Measurements from ENCODE around the gene VSTM1.

The VSTM1 gene

DNA sequence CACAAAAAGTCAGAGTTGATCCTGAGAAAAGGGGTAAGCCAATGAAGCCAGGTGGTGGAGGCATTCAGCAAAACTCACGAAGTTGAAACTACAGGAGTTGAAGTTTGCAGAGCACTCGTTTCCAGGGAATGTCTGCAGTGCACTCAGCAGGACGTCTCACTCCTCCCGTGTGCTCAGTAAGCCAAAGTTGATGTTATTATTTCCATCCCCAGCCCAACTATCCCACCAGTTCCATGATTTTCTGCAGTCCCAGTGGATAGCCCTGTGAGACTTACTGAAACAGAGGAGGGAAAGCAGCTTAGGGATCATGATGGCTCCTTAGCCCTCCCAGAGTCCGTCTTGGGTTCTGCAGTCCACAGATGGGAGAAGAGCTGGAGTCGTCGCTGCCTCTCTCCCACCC, 17.3 kb upstream of the VSTM1 start, which contains the start of gene TARM1:
Gene TARM1, minus strand, starts transcription at position 334 of the 400 bp plus-strand sequence. Its CDS starts 25 bp downstream, at position 309.
- H3K36me3 ChIP-seq (ENCODE audit: insufficient read depth, low read length): no peaks in the 10 kb centered on the region
- no peak within 1 kb of the TSS for H3K4me3 ChIP-seq (ENCODE audit: low read depth, low read length, poor library complexity, severe bottlenecking)
- no peak within 1 kb of the TSS for H3K4me2 ChIP-seq (ENCODE audit: low read length)
- H3K4me1 ChIP-seq (ENCODE audit: insufficient read depth, low read length, severe bottlenecking): no peaks in the 10 kb centered on the region
- H2AFZ ChIP-seq (ENCODE audit: low read length): no peak within 1 kb of the TSS
- peaks cover 2% of the 10 kb centered on the region; the same call in 1 of the 2 replicates for H3K9me3 ChIP-seq (ENCODE audit: low read length)
- no peaks in the 10 kb centered on the region; the same call in 1 of the 2 replicates for H3K27me3 ChIP-seq (ENCODE audit: insufficient read depth, low read length)
- no peak within 1 kb of the TSS for H3K9ac ChIP-seq (ENCODE audit: low read length)
- no peaks in the 10 kb centered on the region for H4K20me1 ChIP-seq (ENCODE audit: insufficient read depth, low read length)
- no peaks in the 10 kb centered on the region for H3F3A ChIP-seq (ENCODE audit: insufficient read depth, low read length)
- no peak within 1 kb of the TSS for H3K27ac ChIP-seq (ENCODE audit: low read depth, low read length, poor library complexity, severe bottlenecking)
- TF ChIP-seq EZH2 (IDR thresholded peaks at IDR 0.05; ENCODE audit: borderline replicate concordance, low read length): no peak
- TF ChIP-seq, protein P1, sequence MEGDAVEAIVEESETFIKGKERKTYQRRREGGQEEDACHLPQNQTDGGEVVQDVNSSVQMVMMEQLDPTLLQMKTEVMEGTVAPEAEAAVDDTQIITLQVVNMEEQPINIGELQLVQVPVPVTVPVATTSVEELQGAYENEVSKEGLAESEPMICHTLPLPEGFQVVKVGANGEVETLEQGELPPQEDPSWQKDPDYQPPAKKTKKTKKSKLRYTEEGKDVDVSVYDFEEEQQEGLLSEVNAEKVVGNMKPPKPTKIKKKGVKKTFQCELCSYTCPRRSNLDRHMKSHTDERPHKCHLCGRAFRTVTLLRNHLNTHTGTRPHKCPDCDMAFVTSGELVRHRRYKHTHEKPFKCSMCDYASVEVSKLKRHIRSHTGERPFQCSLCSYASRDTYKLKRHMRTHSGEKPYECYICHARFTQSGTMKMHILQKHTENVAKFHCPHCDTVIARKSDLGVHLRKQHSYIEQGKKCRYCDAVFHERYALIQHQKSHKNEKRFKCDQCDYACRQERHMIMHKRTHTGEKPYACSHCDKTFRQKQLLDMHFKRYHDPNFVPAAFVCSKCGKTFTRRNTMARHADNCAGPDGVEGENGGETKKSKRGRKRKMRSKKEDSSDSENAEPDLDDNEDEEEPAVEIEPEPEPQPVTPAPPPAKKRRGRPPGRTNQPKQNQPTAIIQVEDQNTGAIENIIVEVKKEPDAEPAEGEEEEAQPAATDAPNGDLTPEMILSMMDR (IDR thresholded peaks at IDR 0.05; ENCODE audit: low read length): no peak
- no peaks in the 10 kb centered on the region for H3K79me2 ChIP-seq (ENCODE audit: insufficient read depth, low read length)
- H3K9me2 ChIP-seq (ENCODE audit: low read depth, low read length): no peaks in the 10 kb centered on the region

DNA sequence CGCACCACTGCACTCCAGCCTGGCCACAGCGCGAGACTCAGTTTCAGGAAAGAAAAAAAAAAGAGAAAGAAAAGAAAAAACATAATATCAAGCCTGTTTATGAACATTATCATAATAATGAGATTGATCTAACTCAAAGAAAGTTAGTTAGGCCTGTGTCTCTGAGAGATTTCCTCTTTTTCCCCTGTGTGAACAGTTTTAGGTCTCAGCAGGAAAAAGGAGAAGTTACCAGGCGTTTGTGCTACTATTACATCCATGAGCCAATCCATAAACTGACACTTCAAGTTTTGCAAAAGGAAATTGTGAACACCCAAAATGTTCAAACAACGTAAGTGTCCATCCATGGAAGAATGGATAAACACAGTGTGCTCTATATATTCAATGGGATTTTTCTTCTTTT, 13.6 kb upstream of the VSTM1 start:
- no peaks in the 10 kb centered on the region for H3K36me3 ChIP-seq (ENCODE audit: insufficient read depth, low read length)
- no peaks in the 10 kb centered on the region for H3F3A ChIP-seq (ENCODE audit: insufficient read depth, low read length)
- no peaks in the 10 kb centered on the region for H3K4me1 ChIP-seq (ENCODE audit: insufficient read depth, low read length, severe bottlenecking)
- H3K79me2 ChIP-seq (ENCODE audit: insufficient read depth, low read length): no peaks in the 10 kb centered on the region
- no peaks in the 10 kb centered on the region for H4K20me1 ChIP-seq (ENCODE audit: insufficient read depth, low read length)
- no peak overlapping the region for H3K27ac ChIP-seq (ENCODE audit: low read depth, low read length, poor library complexity, severe bottlenecking)
- no peaks in the 10 kb centered on the region for H3K9me3 ChIP-seq (ENCODE audit: low read length)
- no peaks in the 10 kb centered on the region; the same call in 1 of the 2 replicates for H3K27me3 ChIP-seq (ENCODE audit: insufficient read depth, low read length)
- no peak overlapping the region for H3K9ac ChIP-seq (ENCODE audit: low read length)
- H3K9me2 ChIP-seq (ENCODE audit: low read depth, low read length): no peaks in the 10 kb centered on the region
- TF ChIP-seq, protein P1 (IDR thresholded peaks at IDR 0.05; ENCODE audit: low read length): no peak
- no peak for TF ChIP-seq EZH2 (IDR thresholded peaks at IDR 0.05; ENCODE audit: borderline replicate concordance, low read length)
- no peak overlapping the region for H3K4me2 ChIP-seq (ENCODE audit: low read length)
- H2AFZ ChIP-seq (ENCODE audit: low read length): no peak overlapping the region
- H3K4me3 ChIP-seq (ENCODE audit: low read depth, low read length, poor library complexity, severe bottlenecking): no peak overlapping the region

DNA sequence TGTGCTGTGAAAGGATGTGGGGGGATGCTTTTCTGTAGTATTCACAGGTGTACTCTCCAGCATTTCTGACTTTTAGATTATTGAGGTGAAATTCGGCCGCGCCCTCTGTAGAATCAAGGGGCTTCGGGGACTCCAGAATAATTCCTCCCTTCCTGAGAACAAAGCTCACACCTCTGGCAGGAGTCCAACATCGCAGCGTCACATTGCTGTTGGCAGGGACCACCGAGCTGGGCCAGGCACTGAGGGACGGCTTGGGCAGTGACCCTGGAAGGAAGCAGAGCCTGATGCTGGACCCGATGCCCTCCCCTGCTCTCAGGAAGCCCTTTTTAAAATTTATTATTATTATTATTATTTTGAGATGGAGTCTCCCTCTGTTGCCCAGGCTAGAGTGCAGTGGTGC, 11.2 kb upstream of the VSTM1 start:
- Histone ChIP-seq H4K20me1 (ENCODE audit: insufficient read depth, low read length) (no peaks in the 10 kb centered on the region), H3K9me3 (ENCODE audit: low read length) (no peaks in the 10 kb centered on the region), H3K79me2 (ENCODE audit: insufficient read depth, low read length) (no peaks in the 10 kb centered on the region), H3K9me2 (ENCODE audit: low read depth, low read length) (no peaks in the 10 kb centered on the region), H3K4me2 (ENCODE audit: low read length) (no peak overlapping the region), H3K4me1 (ENCODE audit: insufficient read depth, low read length, severe bottlenecking) (no peaks in the 10 kb centered on the region), H3K27ac (ENCODE audit: low read depth, low read length, poor library complexity, severe bottlenecking) (no peak overlapping the region), H2AFZ (ENCODE audit: low read length) (no peak overlapping the region), H3K9ac (ENCODE audit: low read length) (no peak overlapping the region), H3K4me3 (ENCODE audit: low read depth, low read length, poor library complexity, severe bottlenecking) (no peak overlapping the region), H3K27me3 (ENCODE audit: insufficient read depth, low read length) (peaks cover 1% of the 10 kb centered on the region; the same call in 1 of the 2 replicates), H3K36me3 (ENCODE audit: insufficient read depth, low read length) (no peaks in the 10 kb centered on the region), H3F3A (ENCODE audit: insufficient read depth, low read length) (no peaks in the 10 kb centered on the region)
- TF ChIP-seq, protein P1 (IDR thresholded peaks at IDR 0.05; ENCODE audit: low read length): no peak
- no peak for TF ChIP-seq EZH2 (IDR thresholded peaks at IDR 0.05; ENCODE audit: borderline replicate concordance, low read length)
